Measurements from ENCODE around the gene AIFM1.
A peak's percentile ranks its signal among the peaks of the same experiment; 100 is the strongest.

AIFM1 gene

DNA sequence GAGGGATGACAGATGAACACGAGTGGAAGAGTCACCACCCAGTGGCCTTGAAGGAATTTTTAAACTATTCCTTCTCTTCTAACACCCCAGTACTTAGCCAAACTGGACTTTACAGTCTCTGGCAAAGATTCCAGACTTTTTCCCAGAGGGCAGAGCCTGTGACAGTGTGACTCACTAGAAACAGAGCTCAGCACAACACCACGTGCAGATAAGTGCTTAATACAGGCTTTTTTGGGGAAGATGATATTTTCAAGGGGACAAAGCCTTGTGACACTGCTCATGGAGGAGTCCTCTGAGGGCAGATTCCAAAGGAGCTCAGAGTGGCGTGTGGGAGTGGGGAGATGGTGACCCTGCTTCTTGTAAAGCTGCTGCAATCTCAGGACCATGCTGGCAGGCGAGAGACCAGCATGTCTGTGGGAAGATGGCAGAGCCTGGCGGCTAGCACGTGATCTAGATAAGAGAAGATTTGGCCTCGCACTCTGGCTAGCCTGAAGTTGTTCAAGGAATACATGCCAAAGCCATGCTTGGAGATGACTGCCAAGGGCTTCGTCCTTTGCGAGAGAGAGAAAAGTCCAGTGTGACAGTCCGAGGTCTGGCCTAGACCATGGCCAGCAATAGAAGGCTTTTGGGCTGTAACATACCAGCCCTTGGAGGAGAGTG is 8.5 kb upstream of the AIFM1 start:
- H2BK120ac ChIP-seq (ENCODE audit: insufficient read depth, low read length, poor library complexity), result peak overlapping the region; percentile 5
- H3K18ac ChIP-seq (ENCODE audit: low read length), result no peak overlapping the region
- peaks cover 11% of the 10 kb centered on the region for H3K79me1 ChIP-seq (ENCODE audit: low read length)
- H3K27me3 ChIP-seq (ENCODE audit: insufficient read depth, low read length), result no peaks in the 10 kb centered on the region
- H3K23ac ChIP-seq (ENCODE audit: low read length), result no peak overlapping the region
- H3K9ac ChIP-seq (ENCODE audit: low read length), result no peak overlapping the region
- H4K12ac ChIP-seq (ENCODE audit: low read depth, low read length), result no peak overlapping the region
- H4K8ac ChIP-seq (ENCODE audit: low read depth, low read length), result no peak overlapping the region
- H3K36me3 ChIP-seq (ENCODE audit: control insufficient read depth in 1 of 2, insufficient read depth in 2 of 2, low read length in 2 of 2), result no peaks in the 10 kb centered on the region
- no peak overlapping the region for H3K4me3 ChIP-seq (ENCODE audit: low read depth, low read length)
- WGBS (ENCODE audit: extremely low coverage, insufficient coverage, insufficient read length), result no CpG with 5 or more reads among the region's 10 CpGs
- peaks cover 2% of the 10 kb centered on the region for H3K79me2 ChIP-seq (ENCODE audit: control insufficient read depth, insufficient read depth, low read length, poor library complexity)
- peak overlapping the region; percentile 73 for H2BK5ac ChIP-seq (ENCODE audit: low read depth, low read length, poor library complexity)
- no peak overlapping the region for H2AFZ ChIP-seq (ENCODE audit: insufficient read depth, low read length, poor library complexity)
- DNase-seq, result peak; percentile 53 to 72
- peak overlapping the region; percentile 24 for H2BK12ac ChIP-seq (ENCODE audit: low read length)
- H3K4ac ChIP-seq (ENCODE audit: low read depth, low read length), result peak overlapping the region; percentile 33
- H2AK5ac ChIP-seq (ENCODE audit: low read length), result peak overlapping the region; percentile 19
- peak overlapping the region; percentile 78 for H3K27ac ChIP-seq (ENCODE audit: low read depth, low read length)
- no peak overlapping the region for H3K4me2 ChIP-seq (ENCODE audit: low read length)
- peaks cover 11 to 22% of the 10 kb centered on the region in 2 experiments for H3K4me1 ChIP-seq (ENCODE audit: control insufficient read depth in 1 of 2, insufficient read depth in 2 of 2, low read length in 2 of 2)
- peak overlapping the region; percentile 76 for H4K91ac ChIP-seq (ENCODE audit: low read depth, low read length)
- no peaks in the 10 kb centered on the region for H3K9me3 ChIP-seq (ENCODE audit: insufficient read depth, low read depth, low read length)
- no peak overlapping the region for H3K14ac ChIP-seq (ENCODE audit: low read length)

GRCh38 chrX:130173190-130173895 is 7.7 kb upstream of the AIFM1 start:
- H4K91ac ChIP-seq (ENCODE audit: low read depth, low read length), result no peak overlapping the region
- H2BK5ac ChIP-seq (ENCODE audit: low read depth, low read length, poor library complexity), result no peak overlapping the region
- no peak overlapping the region for H2BK120ac ChIP-seq (ENCODE audit: insufficient read depth, low read length, poor library complexity)
- no peak overlapping the region for H3K23ac ChIP-seq (ENCODE audit: low read length)
- no peak overlapping the region for H3K14ac ChIP-seq (ENCODE audit: low read length)
- no peak overlapping the region for H2BK12ac ChIP-seq (ENCODE audit: low read length)
- no peak overlapping the region for H4K12ac ChIP-seq (ENCODE audit: low read depth, low read length)
- peak overlapping the region; percentile 27 for H3K4me2 ChIP-seq (ENCODE audit: low read length)
- H3K27ac ChIP-seq (ENCODE audit: low read depth, low read length), result peak overlapping the region; percentile 78
- no peak overlapping the region for H2AK5ac ChIP-seq (ENCODE audit: low read length)
- H3K9ac ChIP-seq (ENCODE audit: low read length), result no peak overlapping the region
- no peak overlapping the region for H4K8ac ChIP-seq (ENCODE audit: low read depth, low read length)
- no peaks in the 10 kb centered on the region for H3K36me3 ChIP-seq (ENCODE audit: control insufficient read depth in 1 of 2, insufficient read depth in 2 of 2, low read length in 2 of 2)
- H3K4me3 ChIP-seq (ENCODE audit: low read depth, low read length), result no peak overlapping the region
- no peak overlapping the region for H3K4ac ChIP-seq (ENCODE audit: low read depth, low read length)
- peaks cover 11 to 22% of the 10 kb centered on the region in 2 experiments for H3K4me1 ChIP-seq (ENCODE audit: control insufficient read depth in 1 of 2, insufficient read depth in 2 of 2, low read length in 2 of 2)
- H3K79me2 ChIP-seq (ENCODE audit: control insufficient read depth, insufficient read depth, low read length, poor library complexity), result peaks cover 2% of the 10 kb centered on the region
- no peaks in the 10 kb centered on the region for H3K27me3 ChIP-seq (ENCODE audit: insufficient read depth, low read length)
- no peak overlapping the region for H2AFZ ChIP-seq (ENCODE audit: insufficient read depth, low read length, poor library complexity)
- H3K9me3 ChIP-seq (ENCODE audit: insufficient read depth, low read depth, low read length), result no peaks in the 10 kb centered on the region
- WGBS (ENCODE audit: extremely low coverage, insufficient coverage, insufficient read length), result no CpG with 5 or more reads among the region's 7 CpGs
- no peak overlapping the region for H3K18ac ChIP-seq (ENCODE audit: low read length)
- peaks cover 11% of the 10 kb centered on the region for H3K79me1 ChIP-seq (ENCODE audit: low read length)
- DNase-seq, result peak; percentile 59 to 64

DNA sequence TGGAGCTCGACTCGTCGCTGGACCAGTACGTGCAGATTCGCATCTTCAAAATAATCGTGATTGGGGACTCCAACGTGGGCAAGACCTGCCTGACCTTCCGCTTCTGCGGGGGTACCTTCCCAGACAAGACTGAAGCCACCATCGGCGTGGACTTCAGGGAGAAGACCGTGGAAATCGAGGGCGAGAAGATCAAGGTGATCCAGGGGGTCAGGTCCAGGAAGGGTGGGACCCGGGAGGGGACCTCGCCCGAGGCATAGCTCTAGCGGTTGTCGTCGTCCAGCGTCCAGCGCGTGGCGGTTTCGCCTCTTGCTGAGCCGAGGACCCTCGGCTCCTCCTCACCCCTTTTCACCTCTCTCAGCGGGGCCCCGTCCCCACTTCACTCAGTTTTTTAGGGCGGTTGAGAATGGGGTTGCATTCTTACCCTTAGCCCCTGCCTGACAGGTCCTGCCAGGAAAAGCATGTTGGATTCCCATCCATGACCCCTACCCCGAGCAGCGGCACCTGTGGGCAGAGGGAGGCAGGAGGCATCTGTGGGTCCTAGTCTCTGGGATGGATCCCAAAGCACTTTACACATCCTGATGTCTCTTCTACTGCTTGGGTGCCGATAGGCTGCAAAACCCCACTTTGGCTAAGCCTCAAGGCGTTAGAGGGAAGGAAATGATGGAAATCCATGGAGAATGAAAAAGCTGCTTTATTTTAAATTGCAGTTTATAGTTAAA is 6.6 kb upstream of the AIFM1 start:
- Histone ChIP-seq H3K27ac (ENCODE audit: low read depth, low read length) (no peak overlapping the region), H3K9me3 (ENCODE audit: insufficient read depth, low read depth, low read length) (no peaks in the 10 kb centered on the region), H3K14ac (ENCODE audit: low read length) (peak overlapping the region; percentile 71), H4K8ac (ENCODE audit: low read depth, low read length) (peak overlapping the region; percentile 58), H3K4ac (ENCODE audit: low read depth, low read length) (no peak overlapping the region), H2BK12ac (ENCODE audit: low read length) (peak overlapping the region; percentile 45), H2AK5ac (ENCODE audit: low read length) (peak overlapping the region; percentile 35), H3K4me3 (ENCODE audit: low read depth, low read length) (peak overlapping the region; percentile 68), H2AFZ (ENCODE audit: insufficient read depth, low read length, poor library complexity) (no peak overlapping the region), H2BK120ac (ENCODE audit: insufficient read depth, low read length, poor library complexity) (peak overlapping the region; percentile 68), H3K4me1 (ENCODE audit: control insufficient read depth in 1 of 2, insufficient read depth in 2 of 2, low read length in 2 of 2) (peaks cover 11 to 22% of the 10 kb centered on the region in 2 experiments), H3K9ac (ENCODE audit: low read length) (no peak overlapping the region), H3K23ac (ENCODE audit: low read length) (no peak overlapping the region), H4K91ac (ENCODE audit: low read depth, low read length) (peak overlapping the region; percentile 35), H3K4me2 (ENCODE audit: low read length) (peak overlapping the region; percentile 90), H3K27me3 (ENCODE audit: insufficient read depth, low read length) (no peaks in the 10 kb centered on the region), H2BK5ac (ENCODE audit: low read depth, low read length, poor library complexity) (no peak overlapping the region), H3K18ac (ENCODE audit: low read length) (peak overlapping the region; percentile 80), H4K12ac (ENCODE audit: low read depth, low read length) (peak overlapping the region; percentile 46), H3K79me2 (ENCODE audit: control insufficient read depth, insufficient read depth, low read length, poor library complexity) (peaks cover 2% of the 10 kb centered on the region), H3K36me3 (ENCODE audit: control insufficient read depth in 1 of 2, insufficient read depth in 2 of 2, low read length in 2 of 2) (no peaks in the 10 kb centered on the region), H3K79me1 (ENCODE audit: low read length) (peaks cover 11% of the 10 kb centered on the region)
- no peak for DNase-seq
- no CpG with 5 or more reads among the region's 34 CpGs for WGBS (ENCODE audit: extremely low coverage, insufficient coverage, insufficient read length)

GRCh38 chrX:130171446-130172126 is 5.9 kb upstream of the AIFM1 start, which contains the start of gene RAB33A:
RAB33A (plus strand) TSS chrX:130171962; CDS start chrX:130172063, 101 bp downstream.
- H4K12ac ChIP-seq (ENCODE audit: low read depth, low read length), result peak within 1 kb of the TSS; percentile 46
- H3K4me1 ChIP-seq (ENCODE audit: control insufficient read depth in 1 of 2, insufficient read depth in 2 of 2, low read length in 2 of 2), result peaks cover 11 to 22% of the 10 kb centered on the region in 2 experiments

More at GRCh38 chrX:130171446-130172126, 5.9 kb upstream of the AIFM1 start, which contains the start of gene RAB33A:
- H3K79me2 ChIP-seq (ENCODE audit: control insufficient read depth, insufficient read depth, low read length, poor library complexity), result peaks cover 2% of the 10 kb centered on the region
- peak in 1 of 2 donors; percentile 8 for DNase-seq
- no peak within 1 kb of the TSS for H3K23ac ChIP-seq (ENCODE audit: low read length)
- H2BK120ac ChIP-seq (ENCODE audit: insufficient read depth, low read length, poor library complexity), result peak within 1 kb of the TSS; percentile 68
- no peaks in the 10 kb centered on the region for H3K36me3 ChIP-seq (ENCODE audit: control insufficient read depth in 1 of 2, insufficient read depth in 2 of 2, low read length in 2 of 2)
- WGBS (ENCODE audit: extremely low coverage, insufficient coverage, insufficient read length), result no CpG with 5 or more reads among the region's 61 CpGs
- peak within 1 kb of the TSS; percentile 68 for H3K4me3 ChIP-seq (ENCODE audit: low read depth, low read length)
- H3K27ac ChIP-seq (ENCODE audit: low read depth, low read length), result no peak within 1 kb of the TSS
- peak within 1 kb of the TSS; percentile 35 for H4K91ac ChIP-seq (ENCODE audit: low read depth, low read length)
- H3K9me3 ChIP-seq (ENCODE audit: insufficient read depth, low read depth, low read length), result no peaks in the 10 kb centered on the region
- no peak within 1 kb of the TSS for H3K4ac ChIP-seq (ENCODE audit: low read depth, low read length)
- H3K14ac ChIP-seq (ENCODE audit: low read length), result peak within 1 kb of the TSS; percentile 71
- peak within 1 kb of the TSS; percentile 90 for H3K4me2 ChIP-seq (ENCODE audit: low read length)
- H3K79me1 ChIP-seq (ENCODE audit: low read length), result peaks cover 11% of the 10 kb centered on the region
- peak within 1 kb of the TSS; percentile 94 for H2AFZ ChIP-seq (ENCODE audit: insufficient read depth, low read length, poor library complexity)
- no peaks in the 10 kb centered on the region for H3K27me3 ChIP-seq (ENCODE audit: insufficient read depth, low read length)
- H2BK5ac ChIP-seq (ENCODE audit: low read depth, low read length, poor library complexity), result no peak within 1 kb of the TSS
- peak within 1 kb of the TSS; percentile 45 for H2BK12ac ChIP-seq (ENCODE audit: low read length)
- H3K18ac ChIP-seq (ENCODE audit: low read length), result peak within 1 kb of the TSS; percentile 80
- peak within 1 kb of the TSS; percentile 35 for H2AK5ac ChIP-seq (ENCODE audit: low read length)
- H4K8ac ChIP-seq (ENCODE audit: low read depth, low read length), result peak within 1 kb of the TSS; percentile 58
- no peak within 1 kb of the TSS for H3K9ac ChIP-seq (ENCODE audit: low read length)
